Sigmoid colon (tissue), 4 donors: ENCODE results near the gene KRT16.

ENCODE experiments used
- CTCF ChIP-seq, 4 experiments: fragments of 450-650 bp in 3 of 4; fragments of 200-600 bp in 1 of 4; IDR thresholded peaks; one replicate each; pipeline ENCODE4 v1.5.1; 2016 to 2019; ENCODE audit warnings: antibody characterized with exemption in 4 of 4, mild to moderate bottlenecking in 3 of 4, moderate library complexity in 2 of 4
- EP300 ChIP-seq, 4 donors: sonication (generic); formaldehyde crosslinking; IDR thresholded peaks; one replicate each; pipeline ENCODE4 v1.6.1; 2017; ENCODE audit warnings: antibody characterized with exemption in 4 of 4
- POLR2AphosphoS5 ChIP-seq, 4 donors: sonication (generic); formaldehyde crosslinking; IDR thresholded peaks; one replicate each; pipeline ENCODE4 v1.6.1; 2017; ENCODE audit warnings: antibody characterized with exemption in 4 of 4

- TF ChIP-seq POLR2AphosphoS5 (IDR thresholded peaks at IDR 0.05) (no peak), CTCF (IDR thresholded peaks at IDR 0.05) (no peak), EP300 (IDR thresholded peaks at IDR 0.05) (no peak)
These were observed 47.2 kb downstream of the KRT16 start for GRCh38 chr17:41565338-41565737.
